NCI-H1436 treated with DMSO at 0.1 percent for 48 hours (cell line): ENCODE results near the gene UAP1L1.

Experiments
- DNase-seq: peaks from one replicate; lab custom pipeline; 2025; lab: John Stamatoyannopoulos, UW

The UAP1L1 gene

DNA sequence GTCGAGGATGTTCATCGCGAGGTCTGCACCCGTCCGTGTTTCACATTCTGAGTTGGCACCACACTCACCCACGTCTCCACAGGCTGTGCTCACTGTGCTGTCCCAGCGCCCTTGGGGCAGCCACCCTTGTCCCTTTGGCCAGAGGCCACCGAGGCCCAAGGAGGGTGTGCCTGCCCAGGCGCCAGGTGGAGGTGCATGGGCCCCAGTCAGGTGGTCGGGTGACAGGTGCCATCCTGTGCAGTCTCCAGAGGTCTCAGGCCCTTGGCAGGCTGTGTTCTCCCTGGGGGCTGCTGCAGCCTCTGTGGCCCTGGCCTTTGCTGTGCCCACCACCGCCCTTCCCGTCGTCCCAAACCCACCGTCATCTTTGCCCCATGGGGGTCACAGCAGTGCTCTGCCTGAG lies 21.9 kb downstream of the UAP1L1 start:
- DNase-seq = no peak

DNA sequence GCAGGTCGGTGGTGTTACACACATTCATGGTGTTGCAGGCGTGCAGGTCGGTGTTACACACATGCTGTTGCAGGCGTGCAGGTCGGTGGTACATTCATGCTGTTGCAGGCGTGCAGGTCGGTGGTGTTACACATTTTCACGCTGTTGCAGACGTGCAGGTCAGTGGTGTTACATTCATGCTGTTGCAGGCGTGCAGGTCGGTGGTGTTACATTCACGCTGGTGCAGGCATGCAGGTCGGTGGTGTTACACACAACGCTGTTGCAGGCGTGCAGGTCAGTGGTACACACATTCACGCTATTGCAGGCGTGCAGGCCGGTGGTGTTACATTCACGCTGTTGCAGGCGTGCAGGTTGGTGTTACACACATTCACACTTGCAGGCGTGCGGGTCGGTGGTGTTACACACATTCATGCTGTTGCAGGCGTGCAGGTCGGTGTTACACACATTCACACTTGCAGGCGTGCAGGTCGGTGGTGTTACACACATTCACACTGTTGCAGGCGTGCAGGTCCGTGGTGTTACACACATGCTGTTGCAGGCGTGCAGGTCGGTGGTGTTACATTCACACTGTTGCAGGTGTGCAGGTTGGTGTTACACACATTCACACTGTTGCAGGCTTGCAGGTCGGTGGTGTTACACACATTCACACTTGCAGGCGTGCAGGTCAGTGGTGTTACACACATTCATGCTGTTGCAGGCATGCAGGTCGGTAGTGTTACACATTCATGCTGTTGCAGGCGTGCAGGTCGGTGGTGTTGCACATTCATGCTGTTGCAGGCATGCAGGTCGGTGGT lies 26.1 kb downstream of the UAP1L1 start:
- no peak for DNase-seq

DNA sequence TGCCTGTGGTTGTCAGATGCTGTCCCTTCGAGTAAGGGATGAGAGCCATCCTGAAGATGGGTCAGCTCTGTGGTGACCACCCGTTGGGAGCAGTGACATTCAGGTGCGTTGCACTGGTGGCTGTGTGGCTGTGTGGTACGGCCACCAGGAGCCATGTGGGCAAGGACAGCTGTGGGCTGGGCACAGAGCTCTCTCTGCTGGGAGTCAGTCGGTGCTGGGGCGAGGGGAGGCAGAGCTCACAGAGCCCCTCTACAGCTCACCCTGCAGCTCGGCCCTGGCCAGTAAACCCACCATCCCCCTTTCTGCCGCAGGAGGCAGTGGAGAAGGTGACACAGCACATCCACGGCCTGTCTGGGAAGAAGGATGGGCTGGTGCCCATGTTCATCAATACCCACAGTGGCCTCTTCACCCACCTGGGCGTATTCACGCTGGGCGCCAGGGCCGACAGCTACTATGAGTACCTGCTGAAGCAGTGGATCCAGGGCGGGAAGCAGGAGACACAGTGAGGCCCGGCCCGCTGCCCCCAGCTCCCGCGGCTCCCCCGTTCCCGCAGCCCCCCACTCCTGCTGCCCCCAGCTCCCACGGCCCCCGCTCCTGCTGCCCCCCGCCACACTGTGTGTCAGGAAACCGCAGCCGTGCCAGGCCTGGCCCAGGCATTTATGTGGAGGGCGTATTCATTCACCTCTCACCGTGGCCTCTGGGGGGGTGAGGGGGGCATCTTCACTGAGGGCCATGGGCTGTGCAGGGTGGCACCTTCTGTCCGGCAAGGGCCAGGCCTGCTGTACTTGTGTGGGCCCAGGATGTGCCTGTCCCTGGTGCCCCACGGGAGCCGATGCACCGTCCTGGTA lies 28.7 kb downstream of the UAP1L1 start:
- DNase-seq = no peak

DNA sequence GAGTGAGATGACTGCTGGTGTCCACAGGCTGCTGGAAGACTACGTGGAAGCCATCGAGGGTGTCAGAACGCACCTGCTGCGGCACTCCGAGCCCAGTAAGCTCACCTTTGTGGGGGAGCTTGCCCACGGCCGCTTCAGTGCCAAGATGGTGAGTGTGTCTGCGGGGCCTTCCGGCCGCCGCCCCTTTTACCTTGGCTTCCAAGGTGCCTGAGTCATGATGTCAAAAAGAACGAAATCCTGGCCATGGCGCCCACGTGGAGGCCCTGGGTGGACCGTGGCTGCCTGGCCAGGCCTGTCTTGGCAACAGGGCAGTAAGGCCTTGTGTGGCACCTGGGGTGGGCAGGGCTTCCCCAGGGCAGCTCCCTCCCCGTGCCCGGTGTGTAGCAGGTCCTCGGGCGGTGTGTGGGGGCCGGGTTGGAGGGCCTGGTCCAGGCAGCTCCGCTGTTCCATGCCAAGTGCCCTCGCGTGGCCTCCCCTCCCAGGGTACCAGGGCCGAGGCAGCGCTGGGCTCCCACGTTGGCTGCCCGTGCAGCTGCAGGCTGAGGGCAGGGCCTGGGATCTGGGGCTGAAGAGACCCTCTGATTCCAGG lies 29.4 kb downstream of the UAP1L1 start:
- DNase-seq = no peak

DNA sequence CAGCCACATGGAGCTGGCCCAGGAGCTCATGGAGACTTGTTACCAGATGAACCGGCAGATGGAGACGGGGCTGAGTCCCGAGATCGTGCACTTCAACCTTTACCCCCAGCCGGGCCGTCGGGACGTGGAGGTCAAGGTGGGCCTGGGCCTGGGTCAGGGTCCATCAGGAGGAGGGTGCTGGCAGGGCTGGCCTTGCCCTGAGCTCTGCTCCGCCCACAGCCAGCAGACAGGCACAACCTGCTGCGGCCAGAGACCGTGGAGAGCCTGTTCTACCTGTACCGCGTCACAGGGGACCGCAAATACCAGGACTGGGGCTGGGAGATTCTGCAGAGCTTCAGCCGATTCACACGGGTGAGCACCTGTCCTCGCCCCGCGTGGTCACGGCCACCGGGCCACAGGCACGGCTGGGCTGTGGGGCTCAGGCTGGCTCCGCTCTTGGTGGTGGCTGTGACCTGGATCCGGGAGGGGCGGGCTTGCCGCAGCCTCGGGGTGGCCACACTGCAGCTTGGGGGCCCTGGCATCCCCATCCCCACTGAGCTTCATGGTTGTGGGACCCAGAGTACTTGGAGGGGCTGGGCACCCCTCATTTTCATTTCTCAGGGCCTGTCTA lies 30.1 kb downstream of the UAP1L1 start:
- no peak for DNase-seq

DNA sequence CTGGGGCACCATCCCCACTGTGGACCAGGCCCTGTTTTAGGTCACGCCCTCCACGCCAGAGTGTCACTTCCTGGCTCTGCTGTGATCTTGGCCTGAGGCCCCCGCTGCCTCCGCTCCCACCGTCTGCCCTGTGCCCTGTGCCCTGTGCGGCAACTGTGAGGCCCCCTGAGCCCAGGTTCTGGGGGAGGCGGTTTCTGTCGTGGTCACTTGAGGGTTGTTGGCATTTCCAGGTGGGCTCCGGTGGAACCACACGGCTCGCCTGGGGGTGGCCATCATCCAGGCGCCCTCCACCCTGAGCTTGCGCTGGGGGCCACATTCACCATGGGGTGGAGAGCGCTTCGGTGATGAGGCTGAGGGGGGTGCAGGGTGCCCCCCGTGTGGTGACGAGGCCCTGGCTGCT lies 30.7 kb downstream of the UAP1L1 start:
- no peak for DNase-seq

DNA sequence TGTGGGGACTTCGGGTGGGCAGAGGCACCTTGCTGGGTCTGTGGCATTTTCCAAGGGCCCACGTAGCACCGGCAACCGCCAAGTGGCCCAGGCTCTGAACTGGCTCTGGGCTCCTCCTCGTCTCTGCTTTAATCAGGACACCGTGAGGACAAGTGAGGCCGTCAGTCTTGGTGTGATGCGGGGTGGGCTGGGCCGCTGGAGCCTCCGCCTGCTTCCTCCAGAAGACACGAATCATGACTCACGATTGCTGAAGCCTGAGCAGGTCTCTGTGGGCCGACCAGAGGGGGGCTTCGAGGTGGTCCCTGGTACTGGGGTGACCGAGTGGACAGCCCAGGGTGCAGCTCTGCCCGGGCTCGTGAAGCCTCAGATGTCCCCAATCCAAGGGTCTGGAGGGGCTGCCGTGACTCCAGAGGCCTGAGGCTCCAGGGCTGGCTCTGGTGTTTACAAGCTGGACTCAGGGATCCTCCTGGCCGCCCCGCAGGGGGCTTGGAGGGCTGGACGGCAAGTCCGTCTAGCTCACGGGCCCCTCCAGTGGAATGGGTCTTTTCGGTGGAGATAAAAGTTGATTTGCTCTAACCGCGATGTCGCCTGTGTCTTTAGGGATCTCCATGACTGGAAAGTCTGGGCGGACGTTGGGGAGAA lies 31.4 kb downstream of the UAP1L1 start:
- no peak for DNase-seq

DNA sequence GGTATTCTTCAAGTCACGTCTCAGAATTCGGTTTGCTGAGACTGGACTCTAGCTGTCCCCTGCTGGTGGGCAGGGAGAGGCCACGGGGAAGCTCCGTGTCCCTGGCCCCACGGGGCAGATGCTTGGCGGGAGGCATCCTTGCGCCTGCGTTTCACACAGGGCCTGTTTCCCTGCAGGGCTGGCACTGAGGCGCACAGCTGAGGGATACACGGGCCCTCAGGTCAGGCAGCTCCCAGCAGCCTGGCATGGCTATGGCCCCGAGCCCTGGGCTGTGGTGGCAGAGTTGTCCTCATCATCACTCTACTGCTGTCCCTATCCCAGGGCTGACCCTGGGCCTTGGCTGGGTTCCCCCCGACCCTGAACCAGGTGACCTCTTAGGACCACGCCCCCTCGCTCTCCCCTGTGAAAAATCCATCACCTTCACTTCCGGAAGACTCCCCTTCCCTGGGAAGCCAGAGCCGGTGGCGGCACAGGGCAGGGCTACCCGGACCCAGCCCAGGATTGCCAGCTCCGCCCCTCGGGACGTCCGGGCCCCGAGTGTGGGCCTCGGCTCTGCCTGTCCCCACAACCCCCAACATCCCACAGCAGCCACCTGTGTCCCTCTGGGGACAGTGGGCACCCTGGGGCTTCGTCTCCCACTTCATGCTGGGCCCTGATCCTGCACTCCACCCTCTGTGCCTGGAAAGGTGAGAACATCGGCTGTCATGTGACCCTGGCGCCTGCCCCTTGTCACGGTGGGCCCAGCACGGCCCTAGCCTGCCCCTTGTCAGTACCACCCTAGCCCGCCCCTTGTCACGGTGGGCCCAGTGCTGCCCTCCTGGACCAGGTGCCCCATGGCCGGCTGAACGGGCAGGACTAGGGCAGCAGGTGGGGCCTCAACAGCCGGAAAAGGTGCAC lies 32.2 kb downstream of the UAP1L1 start:
- no peak for DNase-seq

DNA sequence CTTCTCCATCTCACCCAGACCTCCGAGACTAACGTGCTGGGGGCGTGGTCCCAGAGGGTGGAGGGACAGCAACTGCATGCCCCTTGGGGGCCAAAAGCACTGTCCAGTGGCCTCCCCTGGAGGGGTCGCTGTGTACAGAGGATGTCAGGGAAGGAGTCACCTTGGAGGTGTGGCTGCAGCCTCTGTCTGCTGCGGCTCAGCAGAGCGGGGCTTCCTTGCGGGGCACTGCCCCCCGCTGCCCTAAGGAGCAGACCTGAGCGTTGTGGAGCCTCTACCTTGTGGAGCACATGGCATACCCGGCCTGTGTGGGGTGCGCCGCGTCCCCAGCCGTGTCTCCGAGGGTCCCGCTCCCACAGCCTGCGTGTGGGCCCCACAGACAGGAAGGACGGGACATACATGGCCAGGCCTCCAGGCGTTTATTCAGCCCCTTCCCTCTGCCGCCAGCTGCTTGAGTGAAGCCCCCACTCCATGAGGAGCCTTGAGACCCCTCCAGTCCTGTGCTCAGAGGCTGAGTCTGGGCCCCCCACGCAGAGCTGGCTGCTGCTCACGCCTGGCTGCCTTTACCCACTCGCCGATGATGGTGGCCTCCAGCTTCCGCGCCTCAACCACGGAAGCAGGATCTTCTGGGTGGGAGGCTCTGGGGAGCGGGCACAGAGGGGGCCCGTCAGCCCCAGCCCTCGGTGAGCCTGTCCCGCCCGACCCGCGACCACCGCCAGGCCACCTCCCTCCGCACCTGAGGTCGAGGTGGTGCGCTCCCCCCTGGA lies 33.0 kb downstream of the UAP1L1 start:
- DNase-seq = no peak

DNA sequence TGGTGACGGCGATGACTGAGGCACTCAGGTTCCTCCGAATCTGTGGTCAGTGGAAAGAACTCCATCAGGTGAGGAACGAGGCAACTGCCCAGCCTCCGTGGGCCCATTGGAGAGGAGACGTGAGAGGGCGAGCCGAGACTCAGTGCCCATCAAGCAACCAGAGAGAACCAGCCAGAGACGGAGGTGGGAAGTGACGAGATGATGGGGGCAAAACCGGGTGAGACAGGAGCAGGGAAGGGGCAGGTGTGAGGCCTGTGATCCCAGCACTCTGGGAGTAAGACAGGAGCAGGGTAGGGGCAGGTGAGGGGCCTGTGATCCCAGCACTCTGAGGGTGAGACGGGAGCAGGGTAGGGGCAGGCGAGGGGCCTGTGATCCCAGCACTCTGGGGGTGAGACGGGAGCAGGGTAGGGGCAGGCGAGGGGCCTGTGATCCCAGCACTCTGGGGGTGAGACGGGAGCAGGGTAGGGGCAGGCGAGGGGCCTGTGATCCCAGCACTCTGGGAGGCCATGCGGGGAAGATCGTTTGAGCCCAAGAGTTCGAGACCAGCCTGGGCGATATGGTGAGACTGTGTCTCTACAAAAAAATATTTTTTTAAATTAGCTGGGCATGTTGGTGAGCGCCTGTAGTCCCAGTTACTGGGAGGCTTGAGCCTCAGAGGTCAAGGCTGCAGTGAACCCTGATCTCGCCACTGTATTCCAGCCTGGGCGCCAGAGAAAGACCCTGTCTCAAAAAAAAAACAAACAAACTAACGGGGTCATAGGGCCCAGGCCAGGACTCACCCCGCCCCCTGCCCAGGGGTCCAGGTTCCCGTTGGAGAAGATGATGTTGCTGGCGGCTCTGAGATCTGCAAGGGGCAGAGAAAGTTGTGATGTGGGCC lies 33.8 kb downstream of the UAP1L1 start:
- no peak for DNase-seq

DNA sequence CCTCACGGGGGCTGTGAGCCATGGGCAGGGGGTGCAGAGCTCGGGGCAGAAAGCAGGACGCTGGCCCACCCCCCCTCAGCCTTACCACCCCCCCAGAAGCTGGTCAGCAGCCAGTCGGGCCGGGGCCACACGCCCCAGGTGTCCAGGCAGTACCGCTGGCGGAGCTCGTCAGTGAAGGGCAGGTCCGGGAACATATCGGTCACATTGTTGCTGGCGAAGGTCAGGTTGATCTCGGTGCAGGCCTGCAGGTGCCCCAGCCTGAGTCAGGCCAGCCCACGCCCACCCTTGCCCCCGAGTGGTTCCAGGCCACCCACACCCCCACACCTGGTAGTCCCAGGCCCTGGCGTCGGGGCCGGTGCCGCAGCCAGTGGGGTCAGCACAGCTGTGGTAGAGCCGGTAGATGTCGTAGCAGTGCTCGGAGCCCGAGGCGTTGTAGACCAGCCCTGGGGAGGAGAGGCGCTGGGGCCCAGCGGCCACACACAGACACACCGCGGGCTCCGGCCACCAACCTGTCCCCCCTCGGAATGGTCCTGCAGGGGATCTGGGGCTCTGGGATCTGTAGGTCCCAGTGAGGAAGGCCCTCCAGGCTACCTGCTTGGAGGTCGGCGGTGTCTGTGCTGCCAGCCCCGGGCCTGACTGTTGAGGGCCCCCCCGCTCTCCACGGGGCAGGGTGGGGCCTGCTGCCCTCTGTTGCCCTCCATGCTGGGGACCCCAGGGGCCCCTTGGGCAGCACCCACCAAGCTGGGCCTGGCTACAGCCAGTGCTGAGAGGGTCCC lies 34.7 kb downstream of the UAP1L1 start:
- no peak for DNase-seq

DNA sequence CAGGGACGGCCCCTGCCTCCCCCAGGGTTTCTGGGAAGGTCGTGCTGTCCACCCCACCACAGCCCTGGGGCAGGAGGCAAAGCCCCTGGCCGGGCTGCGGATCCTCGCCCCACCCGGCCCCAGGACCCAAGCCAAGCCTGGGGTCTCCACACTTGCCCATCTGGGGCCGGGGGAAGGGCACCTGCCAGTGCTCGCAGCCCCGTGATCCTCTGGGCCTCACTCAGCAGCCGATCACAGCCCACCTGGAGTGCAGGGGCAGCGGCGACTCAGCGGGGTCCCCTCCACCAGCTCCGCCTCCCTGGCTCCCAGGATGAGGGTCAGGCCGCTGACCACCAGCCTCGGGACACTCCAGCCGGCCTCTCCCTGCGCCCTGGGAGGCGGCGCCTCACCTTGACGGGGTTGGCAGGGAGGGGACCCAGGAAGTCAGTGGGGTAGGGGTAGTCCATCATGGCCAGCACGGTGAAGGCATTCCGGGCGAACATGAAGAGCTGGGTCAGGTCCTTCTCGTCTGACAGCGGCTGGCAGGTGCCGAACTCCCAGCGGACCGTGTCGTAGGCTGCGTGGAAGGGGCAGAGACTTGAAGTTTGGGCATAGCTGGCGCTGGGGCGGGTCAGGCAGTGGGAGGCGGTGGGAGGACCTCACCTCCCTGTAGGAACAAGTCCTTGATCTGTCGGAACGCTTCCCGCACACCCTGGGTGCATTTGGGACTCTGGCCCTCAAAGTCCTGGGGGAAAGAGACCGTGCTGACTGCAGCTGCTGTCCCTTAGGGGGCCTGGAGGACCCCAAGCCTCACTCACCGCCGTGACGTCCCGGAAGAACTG lies 35.5 kb downstream of the UAP1L1 start:
- DNase-seq = no peak

DNA sequence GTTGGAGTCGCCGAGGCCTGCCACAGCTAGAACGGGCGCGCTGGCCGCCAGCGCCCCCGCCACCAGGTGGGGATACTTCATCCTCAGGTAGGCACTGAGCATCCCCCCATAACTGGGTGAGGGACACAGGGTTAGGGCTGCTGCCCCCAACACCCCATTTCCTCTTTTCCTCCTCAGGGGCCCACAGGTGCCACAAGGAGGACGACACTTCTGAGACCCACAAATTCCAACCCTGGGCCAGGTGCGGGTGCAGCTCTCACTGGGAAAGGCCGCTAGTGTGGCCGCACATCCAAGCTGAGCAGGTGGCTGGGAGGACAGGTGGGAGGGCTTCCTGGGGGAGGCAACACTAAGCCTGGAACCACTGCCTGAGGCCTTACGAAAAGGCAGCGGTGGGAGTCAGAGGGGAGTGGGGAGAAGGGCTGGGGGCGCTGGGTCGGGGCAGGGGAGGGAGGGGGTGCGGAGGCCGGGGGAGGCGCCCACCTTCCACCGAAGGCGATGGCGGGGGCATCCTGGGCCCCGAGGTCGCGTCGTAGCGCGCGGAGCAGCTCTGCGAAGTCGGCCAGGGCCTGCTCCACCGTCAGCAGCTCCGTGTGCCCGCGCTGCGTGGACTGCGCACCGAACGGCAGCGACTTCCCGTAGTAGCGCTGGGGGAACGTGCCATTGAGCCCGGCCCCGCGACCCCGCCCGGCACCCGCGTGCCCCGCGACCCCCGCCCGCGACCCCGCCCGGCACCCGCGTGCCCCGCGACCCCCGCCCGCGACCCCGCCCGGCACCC lies 36.3 kb downstream of the UAP1L1 start:
- DNase-seq = no peak

DNA sequence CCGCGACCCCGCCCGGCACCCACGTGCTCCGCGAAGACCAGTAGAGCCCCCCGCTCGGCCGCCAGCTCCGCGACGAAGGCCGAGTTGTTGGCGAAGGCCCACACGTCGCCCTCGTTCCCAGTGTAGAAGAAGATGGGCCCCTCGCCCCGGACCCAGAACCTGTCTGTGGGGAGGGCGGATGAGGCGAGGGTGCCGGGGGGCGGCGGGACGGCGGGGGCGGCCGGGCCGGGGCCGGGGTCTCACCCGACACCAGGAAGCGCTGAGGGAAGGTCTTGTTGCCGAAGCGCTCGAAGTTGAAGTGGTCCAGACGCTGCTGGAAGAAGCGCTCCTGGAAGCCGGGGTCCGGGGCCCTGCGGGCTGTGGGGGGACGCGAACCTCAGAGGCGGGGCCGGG lies 36.9 kb downstream of the UAP1L1 start:
- DNase-seq = no peak

DNA sequence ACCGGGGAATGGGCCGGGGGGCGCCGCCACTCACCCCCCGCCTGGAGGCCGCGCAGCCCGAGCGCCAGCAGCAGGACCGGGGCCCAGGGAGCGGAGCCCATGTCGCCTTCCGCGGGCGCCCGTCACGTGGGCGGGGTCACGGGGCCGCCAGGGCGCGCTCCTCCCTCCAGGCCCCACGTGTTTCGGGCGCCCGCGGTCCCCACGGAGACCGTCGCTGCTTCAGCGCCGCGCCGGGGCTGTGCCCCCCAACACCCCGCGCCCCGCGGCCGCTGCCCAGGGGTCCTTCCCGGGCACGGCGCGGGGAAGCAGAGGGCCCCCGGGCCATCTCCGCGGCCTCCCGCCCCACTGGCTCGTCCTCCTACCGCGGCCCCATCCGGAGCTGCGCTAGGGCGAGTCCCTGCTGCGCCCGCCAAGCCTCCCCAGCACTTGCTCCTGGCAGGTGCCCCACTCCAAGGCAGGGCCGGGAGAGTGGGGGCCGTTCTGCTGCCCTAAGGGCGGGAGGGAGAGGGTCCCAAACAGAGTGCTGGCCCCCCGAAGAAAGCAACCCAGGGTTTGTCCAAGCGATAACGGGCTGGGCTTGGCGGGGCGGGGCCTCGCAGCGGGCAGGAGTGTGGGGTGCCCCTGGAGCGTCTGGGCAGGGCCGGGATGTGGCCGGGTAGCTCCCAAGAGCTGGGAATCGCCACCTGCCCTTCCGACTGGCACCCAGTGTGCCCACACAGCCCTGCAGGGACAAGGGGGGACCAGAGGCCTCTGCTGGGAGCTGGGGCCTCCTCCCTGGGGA lies 37.5 kb downstream of the UAP1L1 start, which contains the start of gene DPP7:
TSS of gene DPP7 (minus strand) at position 121 of the 781 bp plus-strand sequence. CDS start at position 101, 20 bp downstream.
- DNase-seq = no peak
